CD1c-positive myeloid dendritic cell (primary cell): ENCODE results near the gene RAB36.

ENCODE experiments used
- DNase-seq: peaks from one replicate; pipeline ENCODE4 v3.0.0-alpha.2; 2016; ENCODE audit errors: extremely low spot score

The RAB36 gene

GRCh38 chr22:23205339-23206049 lies 60.2 kb downstream of the RAB36 start:
- no peak for DNase-seq

GRCh38 chr22:23206915-23207314 lies 61.6 kb downstream of the RAB36 start:
- DNase-seq, result no peak

- no peak for DNase-seq
Measured at GRCh38 chr22:23207729-23208393, 62.6 kb downstream of the RAB36 start.

GRCh38 chr22:23210428-23211170 lies 65.3 kb downstream of the RAB36 start:
- no peak for DNase-seq

- no peak for DNase-seq
Measured at GRCh38 chr22:23211622-23212021, 66.3 kb downstream of the RAB36 start.

- DNase-seq, result no peak
Measured at GRCh38 chr22:23212061-23213021, 67.1 kb downstream of the RAB36 start.

GRCh38 chr22:23213022-23213555 lies 67.8 kb downstream of the RAB36 start:
- DNase-seq, result no peak

- DNase-seq, result no peak
Measured at GRCh38 chr22:23213581-23214334, 68.5 kb downstream of the RAB36 start.
